Prostate gland (tissue), 2 donors: ENCODE measurements around the gene DGCR8.

ENCODE experiments used
- POLR2A ChIP-seq: fragments of 450-650 bp; IDR thresholded peaks from one replicate; pipeline ENCODE4 v1.6.1; 2016; ENCODE audit warnings: antibody characterized with exemption, mild to moderate bottlenecking
- TF ChIP-seq, protein P1 (sequence below), 4 experiments: fragments of 200-600 bp in 2 of 4; fragments of 450-650 bp in 2 of 4; sonication (generic) in 2 of 4; IDR thresholded peaks; 1 replicate in 3 of 4; 2 replicates in 1 of 4; pipeline ENCODE4 v1.5.1; 2016 to 2019; ENCODE audit warnings: antibody characterized with exemption in 4 of 4, mild to moderate bottlenecking in 2 of 4, moderate library complexity in 2 of 4

DNA sequence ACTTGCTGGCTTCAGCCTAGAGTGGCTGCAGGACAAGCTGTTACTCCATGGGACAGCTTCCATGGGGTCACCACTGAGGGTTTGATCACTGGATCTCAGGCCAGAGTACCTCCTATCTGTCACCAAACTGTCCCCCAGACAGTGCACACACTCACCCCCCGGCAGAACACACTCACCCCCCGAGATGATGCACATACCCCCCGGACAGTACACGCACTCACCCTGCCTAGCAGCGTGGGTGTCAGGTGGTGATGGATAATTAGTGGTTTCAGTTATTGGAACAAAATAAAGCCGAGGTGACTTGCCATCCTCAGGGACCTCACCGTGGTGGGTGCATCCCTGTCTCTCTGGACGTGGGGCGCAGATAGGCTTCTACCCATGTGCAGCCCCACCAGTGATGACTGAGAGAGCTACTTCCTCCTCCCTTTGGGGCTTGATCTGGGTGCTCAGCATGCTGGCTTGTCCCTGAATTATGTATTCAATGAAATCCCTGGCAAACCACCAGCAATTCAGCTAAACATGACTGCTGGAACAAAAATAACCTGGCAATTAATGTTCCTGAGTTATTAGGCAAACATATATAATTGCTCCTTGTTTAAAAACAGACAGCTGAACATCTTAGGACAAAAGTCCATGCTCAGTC is 40.2 kb upstream of the DGCR8 start:
- TF ChIP-seq, protein P1, sequence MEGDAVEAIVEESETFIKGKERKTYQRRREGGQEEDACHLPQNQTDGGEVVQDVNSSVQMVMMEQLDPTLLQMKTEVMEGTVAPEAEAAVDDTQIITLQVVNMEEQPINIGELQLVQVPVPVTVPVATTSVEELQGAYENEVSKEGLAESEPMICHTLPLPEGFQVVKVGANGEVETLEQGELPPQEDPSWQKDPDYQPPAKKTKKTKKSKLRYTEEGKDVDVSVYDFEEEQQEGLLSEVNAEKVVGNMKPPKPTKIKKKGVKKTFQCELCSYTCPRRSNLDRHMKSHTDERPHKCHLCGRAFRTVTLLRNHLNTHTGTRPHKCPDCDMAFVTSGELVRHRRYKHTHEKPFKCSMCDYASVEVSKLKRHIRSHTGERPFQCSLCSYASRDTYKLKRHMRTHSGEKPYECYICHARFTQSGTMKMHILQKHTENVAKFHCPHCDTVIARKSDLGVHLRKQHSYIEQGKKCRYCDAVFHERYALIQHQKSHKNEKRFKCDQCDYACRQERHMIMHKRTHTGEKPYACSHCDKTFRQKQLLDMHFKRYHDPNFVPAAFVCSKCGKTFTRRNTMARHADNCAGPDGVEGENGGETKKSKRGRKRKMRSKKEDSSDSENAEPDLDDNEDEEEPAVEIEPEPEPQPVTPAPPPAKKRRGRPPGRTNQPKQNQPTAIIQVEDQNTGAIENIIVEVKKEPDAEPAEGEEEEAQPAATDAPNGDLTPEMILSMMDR (IDR thresholded peaks at IDR 0.05): no peak
- no peak for TF ChIP-seq POLR2A
